ENCODE results near the gene GDF7.

Gene GDF7

GRCh38 chr2:20629181-20629580 lies 37.8 kb upstream of the GDF7 start:
- H3K4me3 ChIP-seq (ENCODE audit: low read length), result no peak overlapping the region
- no peak for DNase-seq (ENCODE audit: low read depth, low spot score)
- whole genome bisulfite sequencing (ENCODE audit: insufficient coverage, insufficient read length), result no CpG with 5 or more reads among the region's 6 CpGs
- H3K27ac ChIP-seq (ENCODE audit: low read length), result no peak overlapping the region
- H3K9me3 ChIP-seq (ENCODE audit: control insufficient read depth, insufficient read depth, low read length), result no peaks in the 10 kb centered on the region
- peaks cover 2% of the 10 kb centered on the region; the same call in 1 of the 2 replicates for H3K4me1 ChIP-seq (ENCODE audit: control insufficient read depth, insufficient read depth, low read length)
- no peaks in the 10 kb centered on the region for H3K36me3 ChIP-seq (ENCODE audit: control insufficient read depth, insufficient read depth, low read length)
- no peaks in the 10 kb centered on the region for H3K27me3 ChIP-seq (ENCODE audit: control insufficient read depth, insufficient read depth, low read length)

- no peak for DNase-seq (ENCODE audit: low read depth, low spot score)
- H3K4me1 ChIP-seq (ENCODE audit: control insufficient read depth, insufficient read depth, low read length), result peaks cover 2% of the 10 kb centered on the region; the same call in 1 of the 2 replicates
- no peak overlapping the region for H3K4me3 ChIP-seq (ENCODE audit: low read length)
- no CpG with 5 or more reads among the region's 12 CpGs for WGBS (ENCODE audit: insufficient coverage, insufficient read length)
- no peak overlapping the region for H3K27ac ChIP-seq (ENCODE audit: low read length)
- H3K27me3 ChIP-seq (ENCODE audit: control insufficient read depth, insufficient read depth, low read length), result no peaks in the 10 kb centered on the region
- no peaks in the 10 kb centered on the region for H3K9me3 ChIP-seq (ENCODE audit: control insufficient read depth, insufficient read depth, low read length)
- H3K36me3 ChIP-seq (ENCODE audit: control insufficient read depth, insufficient read depth, low read length), result no peaks in the 10 kb centered on the region
These were observed 37.3 kb upstream of the GDF7 start for GRCh38 chr2:20629581-20630171.

GRCh38 chr2:20630967-20631366 lies 36.0 kb upstream of the GDF7 start:
- no peak overlapping the region for H3K27ac ChIP-seq (ENCODE audit: low read length)
- WGBS (ENCODE audit: insufficient coverage, insufficient read length), result no CpG with 5 or more reads among the region's 4 CpGs
- no peak overlapping the region for H3K4me3 ChIP-seq (ENCODE audit: low read length)
- H3K9me3 ChIP-seq (ENCODE audit: control insufficient read depth, insufficient read depth, low read length), result no peaks in the 10 kb centered on the region
- DNase-seq (ENCODE audit: low read depth, low spot score), result no peak
- H3K4me1 ChIP-seq (ENCODE audit: control insufficient read depth, insufficient read depth, low read length), result peaks cover 2% of the 10 kb centered on the region; the same call in 1 of the 2 replicates
- no peaks in the 10 kb centered on the region for H3K27me3 ChIP-seq (ENCODE audit: control insufficient read depth, insufficient read depth, low read length)
- H3K36me3 ChIP-seq (ENCODE audit: control insufficient read depth, insufficient read depth, low read length), result no peaks in the 10 kb centered on the region

GRCh38 chr2:20631617-20632307 lies 35.2 kb upstream of the GDF7 start:
- Histone ChIP-seq H3K27ac (ENCODE audit: low read length) (no peak overlapping the region), H3K27me3 (ENCODE audit: control insufficient read depth, insufficient read depth, low read length) (no peaks in the 10 kb centered on the region), H3K4me3 (ENCODE audit: low read length) (no peak overlapping the region), H3K9me3 (ENCODE audit: control insufficient read depth, insufficient read depth, low read length) (no peaks in the 10 kb centered on the region), H3K4me1 (ENCODE audit: control insufficient read depth, insufficient read depth, low read length) (peaks cover 2% of the 10 kb centered on the region; the same call in 1 of the 2 replicates), H3K36me3 (ENCODE audit: control insufficient read depth, insufficient read depth, low read length) (no peaks in the 10 kb centered on the region)
- no peak for DNase-seq (ENCODE audit: low read depth, low spot score)
- no CpG with 5 or more reads among the region's 6 CpGs for WGBS (ENCODE audit: insufficient coverage, insufficient read length)

GRCh38 chr2:20632446-20632990 lies 34.4 kb upstream of the GDF7 start:
- Histone ChIP-seq H3K9me3 (ENCODE audit: control insufficient read depth, insufficient read depth, low read length) (no peaks in the 10 kb centered on the region), H3K27ac (ENCODE audit: low read length) (no peak overlapping the region), H3K27me3 (ENCODE audit: control insufficient read depth, insufficient read depth, low read length) (no peaks in the 10 kb centered on the region), H3K4me3 (ENCODE audit: low read length) (no peak overlapping the region), H3K4me1 (ENCODE audit: control insufficient read depth, insufficient read depth, low read length) (peaks cover 2% of the 10 kb centered on the region; the same call in 1 of the 2 replicates), H3K36me3 (ENCODE audit: control insufficient read depth, insufficient read depth, low read length) (no peaks in the 10 kb centered on the region)
- no peak for DNase-seq (ENCODE audit: low read depth, low spot score)
- WGBS (ENCODE audit: insufficient coverage, insufficient read length), result no CpG with 5 or more reads among the region's 7 CpGs

- Histone ChIP-seq H3K27me3 (ENCODE audit: control insufficient read depth, insufficient read depth, low read length) (no peaks in the 10 kb centered on the region), H3K9me3 (ENCODE audit: control insufficient read depth, insufficient read depth, low read length) (no peaks in the 10 kb centered on the region), H3K27ac (ENCODE audit: low read length) (no peak overlapping the region), H3K4me3 (ENCODE audit: low read length) (no peak overlapping the region), H3K4me1 (ENCODE audit: control insufficient read depth, insufficient read depth, low read length) (peaks cover 2% of the 10 kb centered on the region; the same call in 1 of the 2 replicates), H3K36me3 (ENCODE audit: control insufficient read depth, insufficient read depth, low read length) (no peaks in the 10 kb centered on the region)
- WGBS (ENCODE audit: insufficient coverage, insufficient read length), result no CpG with 5 or more reads among the region's 4 CpGs
- DNase-seq (ENCODE audit: low read depth, low spot score), result no peak
These were observed 33.9 kb upstream of the GDF7 start for GRCh38 chr2:20633001-20633400.

GRCh38 chr2:20633794-20634506 lies 33.0 kb upstream of the GDF7 start:
- H3K27me3 ChIP-seq (ENCODE audit: control insufficient read depth, insufficient read depth, low read length), result no peaks in the 10 kb centered on the region
- DNase-seq (ENCODE audit: low read depth, low spot score), result no peak
- H3K9me3 ChIP-seq (ENCODE audit: control insufficient read depth, insufficient read depth, low read length), result no peaks in the 10 kb centered on the region
- no peak overlapping the region for H3K27ac ChIP-seq (ENCODE audit: low read length)
- H3K4me3 ChIP-seq (ENCODE audit: low read length), result no peak overlapping the region
- no peaks in the 10 kb centered on the region for H3K36me3 ChIP-seq (ENCODE audit: control insufficient read depth, insufficient read depth, low read length)
- WGBS (ENCODE audit: insufficient coverage, insufficient read length), result no CpG with 5 or more reads among the region's 18 CpGs
- H3K4me1 ChIP-seq (ENCODE audit: control insufficient read depth, insufficient read depth, low read length), result peaks cover 2% of the 10 kb centered on the region; the same call in 1 of the 2 replicates

- no peak for DNase-seq (ENCODE audit: low read depth, low spot score)
- Histone ChIP-seq H3K27me3 (ENCODE audit: control insufficient read depth, insufficient read depth, low read length) (no peaks in the 10 kb centered on the region), H3K4me3 (ENCODE audit: low read length) (no peak overlapping the region), H3K36me3 (ENCODE audit: control insufficient read depth, insufficient read depth, low read length) (no peaks in the 10 kb centered on the region), H3K9me3 (ENCODE audit: control insufficient read depth, insufficient read depth, low read length) (no peaks in the 10 kb centered on the region), H3K4me1 (ENCODE audit: control insufficient read depth, insufficient read depth, low read length) (peaks cover 2% of the 10 kb centered on the region; the same call in 1 of the 2 replicates), H3K27ac (ENCODE audit: low read length) (no peak overlapping the region)
- no CpG with 5 or more reads among the region's 9 CpGs for WGBS (ENCODE audit: insufficient coverage, insufficient read length)
These were observed 32.3 kb upstream of the GDF7 start for GRCh38 chr2:20634507-20635112.

- H3K36me3 ChIP-seq (ENCODE audit: control insufficient read depth, insufficient read depth, low read length), result no peaks in the 10 kb centered on the region
- H3K4me1 ChIP-seq (ENCODE audit: control insufficient read depth, insufficient read depth, low read length), result peaks cover 2% of the 10 kb centered on the region; the same call in 1 of the 2 replicates
- no peak overlapping the region for H3K4me3 ChIP-seq (ENCODE audit: low read length)
- DNase-seq (ENCODE audit: low read depth, low spot score), result no peak
- WGBS (ENCODE audit: insufficient coverage, insufficient read length), result no CpG with 5 or more reads among the region's 5 CpGs
- H3K27me3 ChIP-seq (ENCODE audit: control insufficient read depth, insufficient read depth, low read length), result no peaks in the 10 kb centered on the region
- no peak overlapping the region for H3K27ac ChIP-seq (ENCODE audit: low read length)
- H3K9me3 ChIP-seq (ENCODE audit: control insufficient read depth, insufficient read depth, low read length), result no peaks in the 10 kb centered on the region
These were observed 31.8 kb upstream of the GDF7 start for GRCh38 chr2:20635113-20635510.
